Activated CD4-positive, alpha-beta T cell treated with anti-CD3 and anti-CD28 coated beads, Interleukin-2, Interleukin-6, amounts not matched to agents 100 ng/mL and 50 ng/mL, durations not matched to agents 16 hours and 8 hours (primary cell): ENCODE measurements around the gene LHPP.

Experiments used
- DNase-seq: peaks from one replicate; pipeline ENCODE4 v3.0.0-alpha.2; 2020

Gene LHPP

GRCh38 chr10:124473070-124473469 is 11.4 kb downstream of the LHPP start:
- DNase-seq = no peak

DNA sequence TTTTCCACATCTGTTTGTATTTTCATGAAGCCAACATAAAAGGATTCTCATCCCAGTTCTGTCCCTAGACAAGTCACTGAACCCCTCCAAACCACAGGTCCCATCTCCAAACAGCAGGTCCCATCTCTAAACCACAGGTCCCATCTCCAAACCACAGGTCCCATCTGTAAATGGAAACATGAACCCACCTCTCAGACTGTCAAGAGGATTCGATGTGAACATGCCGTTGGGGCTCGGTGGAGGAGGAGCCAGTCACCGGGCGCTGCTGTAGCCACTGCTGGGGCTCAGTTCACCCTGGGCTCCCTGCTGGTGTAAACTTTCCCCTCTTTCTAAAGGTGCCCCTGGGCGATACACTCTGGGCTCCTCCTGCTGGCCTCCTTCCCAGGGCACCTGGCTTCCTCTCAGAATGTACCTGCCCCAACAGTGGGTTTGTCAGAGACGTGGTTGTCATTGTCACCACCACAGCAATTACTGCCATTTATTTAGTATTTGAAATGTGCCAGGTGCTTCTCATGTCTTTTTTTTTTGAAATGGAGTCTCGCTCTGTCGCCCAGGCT is 13.0 kb downstream of the LHPP start:
- no peak for DNase-seq

- DNase-seq = no peak
Observed at GRCh38 chr10:124476043-124476725, 14.6 kb downstream of the LHPP start.

- DNase-seq = no peak
Observed at GRCh38 chr10:124477614-124478363, 16.2 kb downstream of the LHPP start.

DNA sequence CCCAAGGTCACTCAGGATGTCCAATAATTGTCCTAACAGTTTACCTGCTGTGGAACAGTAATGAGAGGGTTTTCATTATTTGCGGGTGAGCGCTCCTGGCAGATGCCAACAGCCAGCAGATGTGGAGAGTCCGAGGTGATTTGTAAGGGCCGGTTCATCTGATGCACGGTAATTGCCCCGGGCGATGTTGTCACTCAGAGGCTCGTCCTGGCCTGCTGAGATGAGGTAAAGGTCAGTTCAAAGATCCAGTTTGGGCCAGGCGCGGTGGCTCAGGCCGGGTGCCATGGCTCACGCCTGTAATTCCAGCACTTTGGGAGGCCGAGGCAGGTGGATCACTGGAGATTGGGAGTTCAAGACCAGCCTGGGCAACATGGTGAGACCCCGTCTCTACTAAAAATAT is 16.9 kb downstream of the LHPP start:
- DNase-seq = no peak

DNA sequence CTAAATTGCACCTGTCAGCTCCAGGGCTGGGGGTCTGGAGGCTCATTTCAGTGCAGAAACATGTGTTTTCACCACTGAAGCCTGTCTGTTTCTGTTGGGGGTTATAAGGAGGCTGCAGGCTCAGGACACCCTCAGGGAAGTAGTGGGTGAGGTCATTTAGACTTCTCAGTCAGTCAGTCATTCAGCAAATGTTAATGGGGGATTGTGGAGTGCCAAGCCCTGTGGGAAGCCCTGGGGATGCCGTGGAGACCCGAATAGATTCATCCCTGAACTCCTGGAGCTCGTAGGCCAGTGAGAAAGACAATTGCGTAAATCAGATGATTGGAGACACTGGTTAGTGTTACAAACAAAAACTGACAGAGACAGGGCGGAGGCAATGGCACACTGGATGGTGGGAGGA is 19.2 kb downstream of the LHPP start:
- DNase-seq = no peak

GRCh38 chr10:124481717-124482116 is 20.1 kb downstream of the LHPP start:
- DNase-seq = no peak

GRCh38 chr10:124482236-124482800 is 20.7 kb downstream of the LHPP start:
- no peak for DNase-seq

- no peak for DNase-seq
Observed at GRCh38 chr10:124482876-124483275, 21.3 kb downstream of the LHPP start.

- no peak for DNase-seq
Observed at GRCh38 chr10:124484031-124484430, 22.4 kb downstream of the LHPP start.

DNA sequence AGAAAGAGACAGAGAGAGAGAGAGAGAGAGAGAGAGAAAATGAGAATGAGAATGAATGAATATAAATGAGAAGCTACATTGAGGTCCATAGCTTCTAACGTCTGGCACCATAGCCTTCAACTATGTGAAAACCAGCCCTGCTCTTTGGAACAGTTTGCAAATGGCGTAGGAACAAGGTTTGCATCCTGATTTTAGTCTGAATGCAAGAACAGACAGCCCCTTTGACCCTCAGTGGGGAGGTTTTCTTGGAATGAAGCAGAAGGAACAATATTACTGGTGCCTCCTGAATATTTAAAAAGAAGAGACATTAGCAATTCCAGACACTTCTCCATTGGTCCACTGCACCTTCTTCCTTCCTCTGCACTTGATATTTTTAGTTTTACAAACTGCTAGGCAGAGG is 23.0 kb downstream of the LHPP start:
- no peak for DNase-seq

- no peak for DNase-seq
Observed at GRCh38 chr10:124486635-124487034, 25.0 kb downstream of the LHPP start.

DNA sequence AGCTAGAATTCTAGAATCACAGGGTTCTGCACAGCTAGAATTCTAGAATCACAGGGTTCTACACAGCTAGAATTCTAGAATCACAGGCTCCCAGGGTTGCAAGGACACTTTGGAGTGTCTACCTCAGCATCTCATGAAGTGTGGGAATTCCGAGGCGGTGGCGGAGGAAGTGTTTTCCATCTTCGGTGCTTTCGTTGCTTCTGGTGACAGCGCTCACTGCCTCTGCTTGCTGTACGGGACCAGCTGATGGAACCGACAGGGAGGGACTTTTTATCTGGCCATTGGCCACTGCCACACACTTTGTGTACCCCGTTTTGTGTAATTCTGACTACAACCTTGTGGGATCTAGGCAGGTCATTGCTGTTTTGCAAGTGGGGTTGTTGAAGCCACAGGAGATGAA is 29.5 kb downstream of the LHPP start:
- no peak for DNase-seq

DNA sequence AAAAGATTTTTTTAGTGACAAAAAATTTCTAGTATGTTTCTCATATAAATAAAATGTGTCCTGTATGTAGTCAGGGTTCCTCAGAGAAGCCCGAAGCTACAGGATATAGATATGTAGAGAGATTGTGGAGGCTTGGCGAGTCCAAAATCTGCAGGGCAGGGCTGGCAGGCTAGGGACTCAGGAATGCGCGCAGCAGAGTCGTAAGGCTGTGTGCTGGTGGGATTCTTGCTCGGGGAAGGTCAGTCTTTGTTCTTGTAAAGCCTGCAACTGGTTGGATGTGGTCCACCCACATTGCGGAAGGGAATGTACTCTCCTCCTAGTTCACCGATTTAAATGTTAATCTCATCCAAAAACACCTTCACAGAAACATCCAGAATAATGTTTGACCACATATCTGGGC is 30.6 kb downstream of the LHPP start:
- no peak for DNase-seq

GRCh38 chr10:124493214-124493882 is 31.7 kb downstream of the LHPP start:
- DNase-seq = no peak

DNA sequence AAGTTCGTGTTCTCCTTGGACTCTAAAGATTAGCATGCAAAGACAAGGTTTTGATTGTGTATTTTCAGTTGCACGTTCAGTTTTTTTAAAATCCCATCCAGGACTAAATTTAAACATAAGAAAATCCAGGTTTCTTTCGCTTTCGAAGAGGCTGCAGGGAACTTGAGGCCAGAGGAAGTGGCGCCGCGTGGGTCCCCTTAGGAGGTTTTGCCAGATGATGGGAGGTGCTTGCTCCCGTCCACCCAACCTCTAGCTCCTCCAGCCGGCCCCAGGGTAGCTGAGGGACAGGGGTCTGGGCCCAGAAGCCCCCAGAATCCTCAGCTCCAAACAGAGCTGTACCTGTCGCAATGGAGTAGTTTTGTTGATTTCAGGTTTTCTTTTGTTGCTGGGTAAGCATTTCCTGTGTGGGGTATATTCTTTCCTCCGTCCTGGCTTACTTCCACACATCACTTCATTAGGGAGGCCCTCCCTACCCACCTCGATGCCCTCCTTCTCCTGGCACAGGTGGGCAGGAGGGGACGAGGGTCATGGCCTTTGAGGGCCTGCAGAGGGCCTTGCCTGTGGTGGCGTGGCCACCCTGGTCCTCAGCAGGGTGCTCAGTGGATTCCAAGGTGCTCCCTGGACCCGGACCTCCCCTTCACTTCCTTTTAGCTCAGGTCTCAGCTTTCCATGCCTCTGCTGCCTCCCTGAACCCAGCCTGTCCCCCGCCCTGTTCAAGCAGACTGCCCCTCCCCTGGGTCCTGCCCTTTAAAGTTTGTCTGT is 32.6 kb downstream of the LHPP start:
- no peak for DNase-seq

DNA sequence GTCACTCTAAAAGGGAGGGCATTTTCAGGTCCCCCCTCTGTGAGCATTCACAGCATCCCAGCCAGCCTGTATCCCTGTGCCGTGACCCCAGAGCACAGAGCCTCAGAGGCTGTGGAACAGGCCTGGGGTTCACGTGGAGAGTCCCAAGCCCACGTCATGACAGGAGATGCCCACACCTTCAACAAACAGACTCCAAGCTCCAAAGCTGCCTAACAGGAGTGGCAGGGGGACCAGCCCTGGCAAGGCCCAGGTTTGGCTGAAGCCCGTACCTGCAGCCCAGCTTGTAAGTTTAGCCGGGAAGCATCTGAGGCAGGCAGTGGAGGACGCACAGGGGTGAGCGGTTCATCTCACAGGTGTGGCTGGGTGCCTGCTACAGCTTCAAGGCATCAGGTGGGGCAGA is 33.5 kb downstream of the LHPP start:
- DNase-seq = no peak

DNA sequence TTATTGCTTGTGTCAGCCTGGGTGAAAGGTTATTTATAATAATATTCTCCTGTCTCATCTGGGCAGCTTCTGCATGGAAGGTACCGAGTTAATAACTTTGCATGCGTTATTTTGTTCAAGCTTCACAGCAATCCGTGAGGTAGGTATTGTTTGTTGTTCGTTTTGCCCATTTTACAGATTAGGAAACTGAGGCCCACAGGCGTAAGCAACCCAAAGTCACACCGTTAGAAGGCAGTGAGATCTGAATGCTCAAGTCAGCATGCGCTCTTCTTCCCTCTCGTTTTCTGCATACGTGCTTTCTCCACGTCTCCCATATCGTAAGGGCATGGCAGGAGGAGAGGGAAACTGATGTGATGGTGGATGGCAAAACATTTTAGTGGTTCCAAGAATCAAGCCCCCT is 34.1 kb downstream of the LHPP start:
- DNase-seq = no peak

- DNase-seq = no peak
Observed at GRCh38 chr10:124496150-124496549, 34.5 kb downstream of the LHPP start.

DNA sequence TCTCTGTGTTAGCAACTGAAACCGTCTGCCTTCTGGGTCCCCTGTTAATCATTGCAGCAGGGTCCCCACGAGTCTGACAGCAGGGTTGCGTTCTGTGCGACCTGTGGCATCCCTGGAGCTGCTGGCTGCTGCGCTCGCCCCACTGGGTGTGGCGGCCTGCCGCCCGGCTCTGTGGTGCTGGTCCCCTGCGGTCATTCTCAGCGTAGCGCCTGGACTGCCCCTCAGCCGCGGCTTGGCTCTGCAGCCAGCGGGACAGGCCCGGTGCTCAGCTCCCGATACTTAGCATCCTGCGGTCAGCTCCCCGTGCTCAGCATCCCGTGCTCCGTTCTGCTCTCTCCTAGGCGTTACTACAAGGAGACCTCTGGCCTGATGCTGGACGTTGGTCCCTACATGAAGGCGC is 35.0 kb downstream of the LHPP start:
- DNase-seq = no peak

GRCh38 chr10:124497196-124497881 is 35.7 kb downstream of the LHPP start:
- DNase-seq = no peak

DNA sequence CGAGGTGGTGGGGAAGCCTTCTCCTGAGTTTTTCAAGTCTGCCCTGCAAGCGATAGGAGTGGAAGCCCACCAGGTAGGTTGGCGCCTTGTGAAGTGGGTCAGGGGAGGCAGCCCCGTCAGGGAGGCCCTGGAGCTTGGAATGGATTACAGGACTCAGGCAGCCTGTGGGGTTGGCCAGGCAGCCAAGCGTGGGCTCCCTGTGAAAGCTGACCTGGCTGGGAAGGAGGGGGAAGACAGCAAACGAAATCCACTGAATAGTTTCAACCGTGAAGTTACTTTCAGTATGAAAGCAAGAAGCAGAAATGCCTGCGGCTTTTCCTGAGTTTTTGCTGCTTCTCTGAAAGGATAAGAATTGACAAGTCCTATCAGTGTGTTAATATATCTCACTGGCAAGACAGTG is 36.4 kb downstream of the LHPP start:
- DNase-seq = no peak
